ENCODE results near the gene FLT3LG.
"Not testable (repeated sequence)": the region's sequence is repeated elsewhere in the genome, so short reads cannot be mapped to it uniquely, and the experiment has no call there.

Gene FLT3LG

DNA sequence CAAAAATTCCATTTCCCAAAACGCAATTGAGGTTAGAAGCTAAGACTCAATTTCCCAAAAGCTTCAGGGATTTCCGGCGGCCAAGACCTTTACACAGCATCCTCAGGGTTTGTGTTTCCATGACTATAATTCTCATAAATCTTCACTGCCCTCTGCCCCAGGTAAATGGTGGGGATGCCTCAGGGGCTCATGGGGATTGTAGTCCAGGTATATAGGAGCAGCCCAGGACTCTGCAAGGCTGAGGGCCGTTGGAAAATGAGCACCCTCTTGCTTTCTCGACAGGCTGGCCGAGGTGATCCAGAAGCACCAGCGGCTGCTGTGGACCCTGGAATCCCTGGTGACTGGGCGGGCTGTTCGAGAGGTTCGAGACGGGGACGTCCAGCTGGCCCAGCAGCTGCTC, 14.6 kb upstream of the FLT3LG start:
- in situ Hi-C loops (cut with HindIII; ENCODE audit: low sequenced_read_pairs): no loop called here
- DNase-seq (ENCODE audit: low read depth): no peak
- no peak for TF ChIP-seq CTCF (IDR thresholded peaks at IDR 0.05; ENCODE audit: low read depth, low read length, missing control alignments)
- H3K4me3 ChIP-seq (ENCODE audit: low read depth, low read length): no peak overlapping the region

DNA sequence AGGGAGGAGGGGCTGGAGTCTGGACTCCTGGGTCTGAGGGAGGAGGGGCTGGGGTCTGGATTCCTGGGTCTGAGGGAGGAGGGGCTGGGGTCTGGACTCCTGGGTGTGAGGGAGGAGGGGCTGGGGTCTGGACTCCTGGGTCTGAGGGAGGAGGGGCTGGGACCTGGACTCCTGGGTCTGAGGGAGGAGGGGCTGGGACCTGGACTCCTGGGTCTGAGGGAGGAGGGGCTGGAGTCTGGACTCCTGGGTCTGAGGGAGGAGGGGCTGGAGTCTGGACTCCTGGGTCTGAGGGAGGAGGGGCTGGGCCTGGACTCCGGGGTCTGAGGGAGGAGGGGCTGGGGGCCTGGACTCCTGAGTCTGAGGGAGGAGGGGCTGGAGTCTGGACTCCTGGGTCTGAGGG, 12.9 kb upstream of the FLT3LG start:
- H3K4me3 ChIP-seq (ENCODE audit: low read depth, low read length); DNase-seq (ENCODE audit: low read depth); in situ Hi-C loops (cut with HindIII; ENCODE audit: low sequenced_read_pairs): not testable (repeated sequence)

DNA sequence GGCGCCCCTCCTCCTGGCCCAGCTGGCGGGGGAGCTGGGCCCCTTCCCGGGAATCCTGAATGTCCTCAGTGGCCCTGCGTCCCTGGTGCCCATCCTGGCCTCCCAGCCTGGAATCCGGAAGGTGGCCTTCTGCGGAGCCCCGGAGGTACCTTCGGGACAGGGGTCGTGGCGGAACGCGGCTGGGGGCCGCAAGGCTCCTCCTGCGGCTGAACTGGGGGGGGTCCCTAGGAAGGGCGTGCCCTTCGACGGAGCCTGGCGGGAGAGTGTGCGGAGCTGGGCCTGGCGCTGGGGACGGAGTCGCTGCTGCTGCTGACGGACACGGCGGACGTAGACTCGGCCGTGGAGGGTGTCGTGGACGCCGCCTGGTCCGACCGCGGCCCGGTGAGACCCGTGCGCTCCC, 12.4 kb upstream of the FLT3LG start:
- no peak for DNase-seq (ENCODE audit: low read depth)
- TF ChIP-seq CTCF (IDR thresholded peaks at IDR 0.05; ENCODE audit: low read depth, low read length, missing control alignments): no peak
- in situ Hi-C loops (cut with HindIII; ENCODE audit: low sequenced_read_pairs): no loop called here
- no peak overlapping the region for H3K4me3 ChIP-seq (ENCODE audit: low read depth, low read length)

DNA sequence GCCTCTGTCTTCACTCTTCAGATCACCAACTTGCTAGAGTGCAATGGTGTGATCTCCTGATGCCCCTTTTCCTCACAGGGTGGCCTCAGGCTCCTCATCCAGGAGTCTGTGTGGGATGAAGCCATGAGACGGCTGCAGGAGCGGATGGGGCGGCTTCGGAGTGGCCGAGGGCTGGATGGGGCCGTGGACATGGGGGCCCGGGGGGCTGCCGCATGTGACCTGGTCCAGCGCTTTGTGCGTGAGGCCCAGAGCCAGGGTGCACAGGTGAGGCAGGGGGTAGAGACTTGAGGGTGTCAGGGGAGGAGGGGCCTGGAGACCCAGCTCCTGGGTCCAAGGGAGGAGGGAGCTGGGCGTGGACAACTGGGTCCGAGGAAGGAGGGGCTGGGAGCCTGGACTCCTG, 11.5 kb upstream of the FLT3LG start:
- no peak overlapping the region for H3K4me3 ChIP-seq (ENCODE audit: low read depth, low read length)
- DNase-seq (ENCODE audit: low read depth): no peak
- TF ChIP-seq CTCF (IDR thresholded peaks at IDR 0.05; ENCODE audit: low read depth, low read length, missing control alignments): no peak
- in situ Hi-C loops (cut with HindIII; ENCODE audit: low sequenced_read_pairs): no loop called here

- in situ Hi-C loops (cut with HindIII; ENCODE audit: low sequenced_read_pairs): no loop called here
- no peak overlapping the region for H3K4me3 ChIP-seq (ENCODE audit: low read depth, low read length)
- TF ChIP-seq CTCF (IDR thresholded peaks at IDR 0.05; ENCODE audit: low read depth, low read length, missing control alignments): no peak
- DNase-seq (ENCODE audit: low read depth): no peak
These were observed 9.9 kb upstream of the FLT3LG start for GRCh38 chr19:49463960-49464740.

DNA sequence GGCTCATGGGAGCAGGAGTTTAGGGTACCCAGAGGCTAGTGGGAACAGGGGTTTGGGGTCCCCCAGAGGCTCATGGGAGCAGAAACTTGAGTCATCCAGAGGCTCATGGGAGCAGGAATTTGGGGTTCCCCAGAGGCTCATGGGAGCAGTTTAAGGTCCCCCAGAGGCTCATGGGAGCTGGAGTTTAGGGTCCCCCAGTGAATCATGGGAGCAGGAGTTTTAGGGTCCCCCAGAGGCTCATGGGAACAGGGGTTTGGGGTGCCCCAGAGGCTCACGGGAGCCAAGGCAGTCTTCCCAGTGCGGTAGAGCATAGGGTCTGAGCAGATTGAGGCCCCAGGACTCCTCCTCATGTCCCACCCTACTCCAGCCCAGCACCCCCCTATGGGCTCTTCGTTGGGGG, 8.6 kb upstream of the FLT3LG start:
- DNase-seq (ENCODE audit: low read depth): no peak
- no peak for TF ChIP-seq CTCF (IDR thresholded peaks at IDR 0.05; ENCODE audit: low read depth, low read length, missing control alignments)
- in situ Hi-C loops (cut with HindIII; ENCODE audit: low sequenced_read_pairs): no loop called here
- H3K4me3 ChIP-seq (ENCODE audit: low read depth, low read length): no peak overlapping the region

DNA sequence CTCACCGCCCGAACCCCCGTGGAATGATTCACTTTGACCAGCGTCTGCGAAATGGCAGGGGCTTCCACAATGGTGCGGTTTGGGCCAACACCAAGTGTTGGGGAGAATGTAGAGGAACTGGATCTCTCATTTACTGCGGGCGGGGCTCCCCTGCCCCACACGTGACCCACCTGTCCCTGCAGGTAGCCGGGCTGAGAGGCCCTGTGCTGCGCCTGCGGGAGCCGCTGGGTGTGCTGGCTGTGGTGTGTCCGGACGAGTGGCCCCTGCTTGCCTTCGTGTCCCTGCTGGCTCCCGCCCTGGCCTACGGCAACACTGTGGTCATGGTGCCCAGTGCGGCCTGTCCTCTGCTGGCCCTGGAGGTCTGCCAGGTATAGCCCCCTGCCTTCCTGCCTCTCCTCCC, 5.8 kb upstream of the FLT3LG start:
- in situ Hi-C loops (cut with HindIII; ENCODE audit: low sequenced_read_pairs): no loop called here
- no peak overlapping the region for H3K4me3 ChIP-seq (ENCODE audit: low read depth, low read length)
- no peak for DNase-seq (ENCODE audit: low read depth)
- TF ChIP-seq CTCF (IDR thresholded peaks at IDR 0.05; ENCODE audit: low read depth, low read length, missing control alignments): no peak
